BLaER1 treated with 17β-estradiol and CSF1 and Interleukin-3, amounts not matched to agents 10 nM and 100 nM (cell line): Measurements from ENCODE around the gene SF3B6.

Experiments
- H3K27ac ChIP-seq, 11 experiments: shearing (Covaris generic); formaldehyde crosslinking; 2 replicates each; pipeline ENCODE4 v1.8.1; 2022
- H3K27me3 ChIP-seq, 11 experiments: shearing (Covaris generic); formaldehyde crosslinking; 2 replicates each; pipeline ENCODE4 v1.8.1; 2022
- H3K36me3 ChIP-seq, 11 experiments: shearing (Covaris generic); formaldehyde crosslinking; 2 replicates each; pipeline ENCODE4 v1.8.1; 2022
- H3K4me1 ChIP-seq, 10 experiments: shearing (Covaris generic); formaldehyde crosslinking; 2 replicates each; pipeline ENCODE4 v1.8.1; 2022
- H3K4me2 ChIP-seq, 11 experiments: shearing (Covaris generic); formaldehyde crosslinking; 2 replicates each; pipeline ENCODE4 v1.8.1; 2022
- H3K4me3 ChIP-seq, 10 experiments: shearing (Covaris generic); formaldehyde crosslinking; 2 replicates each; pipeline ENCODE4 v1.8.1; 2022
- H3K9ac ChIP-seq, 11 experiments: shearing (Covaris generic); formaldehyde crosslinking; 2 replicates each; pipeline ENCODE4 v1.8.1; 2022
- H3K9me3 ChIP-seq, 11 experiments: shearing (Covaris generic); formaldehyde crosslinking; replicated peaks in 1 of 11; 2 replicates each; pipeline ENCODE4 v1.8.1; 2022
- H4K20me1 ChIP-seq, 11 experiments: shearing (Covaris generic); formaldehyde crosslinking; 2 replicates each; pipeline ENCODE4 v1.8.1; 2022
- Cebpa-rat ChIP-seq, 11 experiments: shearing (Covaris generic); IDR thresholded peaks; 2 replicates each; pipeline ENCODE4 v1.8.1; 2022

Gene SF3B6

GRCh38 chr2:24075259-24075658 is 867 bp downstream of the SF3B6 start:
- Histone ChIP-seq H3K4me2 (peak overlapping the region; percentile 76 to 97 (median 89)), H3K4me3 (peak overlapping the region; percentile 73 to 100 (median 87)), H3K9me3 (no peaks in the 10 kb centered on the region), H3K27ac (peak overlapping the region in 10 of 11 experiments; percentile 71 to 91 (median 84); a peak in 18 of 22 replicates), H3K36me3 (peaks cover 36 to 59% (median 48%) of the 10 kb centered on the region in 11 experiments), H3K4me1 (peaks cover 24 to 38% (median 29%) of the 10 kb centered on the region in 10 experiments), H4K20me1 (peaks cover 4 to 68% (median 21%) of the 10 kb centered on the region in 11 experiments; a peak in 16 of 22 replicates), H3K9ac (peak overlapping the region; percentile 81 to 94 (median 91)), H3K27me3 (no peaks in the 10 kb centered on the region)
- no peak for TF ChIP-seq Cebpa-rat (IDR thresholded peaks at IDR 0.05)

- Histone ChIP-seq H3K4me3 (no peak overlapping the region), H3K4me1 (peaks cover 26 to 37% (median 32%) of the 10 kb centered on the region in 10 experiments), H3K27ac (no peak overlapping the region), H4K20me1 (peaks cover 11 to 78% (median 33%) of the 10 kb centered on the region in 11 experiments; a peak in 16 of 22 replicates), H3K9me3 (no peaks in the 10 kb centered on the region), H3K36me3 (peaks cover 46 to 60% (median 57%) of the 10 kb centered on the region in 11 experiments), H3K9ac (no peak overlapping the region; a peak in 1 of 22 replicates), H3K27me3 (no peaks in the 10 kb centered on the region), H3K4me2 (no peak overlapping the region)
- TF ChIP-seq Cebpa-rat (IDR thresholded peaks at IDR 0.05), result no peak
Measured at GRCh38 chr2:24073816-24074215, 2.3 kb downstream of the SF3B6 start.

GRCh38 chr2:24072259-24072658 is 3.9 kb downstream of the SF3B6 start:
- Histone ChIP-seq H3K4me3 (no peak overlapping the region), H3K27me3 (no peaks in the 10 kb centered on the region), H3K9ac (no peak overlapping the region), H3K4me1 (peaks cover 13 to 24% (median 20%) of the 10 kb centered on the region in 10 experiments), H3K27ac (no peak overlapping the region), H3K36me3 (peaks cover 61 to 75% (median 72%) of the 10 kb centered on the region in 11 experiments), H4K20me1 (peaks cover 12 to 82% (median 33%) of the 10 kb centered on the region in 11 experiments; a peak in 16 of 22 replicates), H3K9me3 (no peaks in the 10 kb centered on the region), H3K4me2 (no peak overlapping the region)
- TF ChIP-seq Cebpa-rat (IDR thresholded peaks at IDR 0.05), result no peak

GRCh38 chr2:24065341-24065740 is 10.8 kb downstream of the SF3B6 start:
- Histone ChIP-seq H3K4me2 (no peak overlapping the region), H3K9me3 (no peaks in the 10 kb centered on the region), H3K4me3 (no peak overlapping the region), H4K20me1 (peaks cover 7 to 26% (median 14%) of the 10 kb centered on the region in 11 experiments; a peak in 14 of 22 replicates), H3K9ac (no peak overlapping the region), H3K27me3 (no peaks in the 10 kb centered on the region), H3K4me1 (peaks cover 0 to 7% (median 2%) of the 10 kb centered on the region in 10 experiments; a peak in 6 of 20 replicates), H3K36me3 (peaks cover 44 to 55% (median 52%) of the 10 kb centered on the region in 11 experiments), H3K27ac (no peak overlapping the region)
- no peak for TF ChIP-seq Cebpa-rat (IDR thresholded peaks at IDR 0.05)

- Histone ChIP-seq H3K4me1 (peaks cover 0 to 10% (median 0%) of the 10 kb centered on the region in 10 experiments; a peak in 6 of 20 replicates), H4K20me1 (no peaks in the 10 kb centered on the region; a peak in 1 of 22 replicates), H3K4me3 (no peak overlapping the region), H3K9me3 (peaks cover 0 to 10% (median 0%) of the 10 kb centered on the region in 11 experiments; a peak in 4 of 22 replicates), H3K27me3 (peaks cover 0 to 2% (median 0%) of the 10 kb centered on the region in 11 experiments; a peak in 1 of 22 replicates), H3K4me2 (peak overlapping the region in 2 of 11 experiments; percentile 11 to 16; a peak in 2 of 22 replicates), H3K27ac (no peak overlapping the region), H3K36me3 (no peaks in the 10 kb centered on the region), H3K9ac (no peak overlapping the region)
- TF ChIP-seq Cebpa-rat (IDR thresholded peaks at IDR 0.05), result no peak
Measured at GRCh38 chr2:24058564-24059271, 17.4 kb downstream of the SF3B6 start.

- Histone ChIP-seq H4K20me1 (no peaks in the 10 kb centered on the region; a peak in 1 of 22 replicates), H3K27ac (no peak overlapping the region), H3K9me3 (peaks cover 0 to 10% (median 0%) of the 10 kb centered on the region in 11 experiments; a peak in 4 of 22 replicates), H3K27me3 (peaks cover 16 to 31% (median 23%) of the 10 kb centered on the region in 11 experiments; a peak in 21 of 22 replicates), H3K4me2 (no peak overlapping the region), H3K4me1 (peaks cover 0 to 10% (median 0%) of the 10 kb centered on the region in 10 experiments; a peak in 6 of 20 replicates), H3K36me3 (no peaks in the 10 kb centered on the region), H3K9ac (no peak overlapping the region), H3K4me3 (no peak overlapping the region)
- TF ChIP-seq Cebpa-rat (IDR thresholded peaks at IDR 0.05), result no peak
Measured at GRCh38 chr2:24055750-24056149, 20.4 kb downstream of the SF3B6 start.

- Histone ChIP-seq H3K27me3 (peaks cover 29 to 43% (median 35%) of the 10 kb centered on the region in 11 experiments), H3K4me2 (no peak overlapping the region), H3K27ac (no peak overlapping the region), H3K9ac (no peak overlapping the region), H3K4me1 (peaks cover 6 to 12% (median 9%) of the 10 kb centered on the region in 10 experiments; a peak in 16 of 20 replicates), H4K20me1 (no peaks in the 10 kb centered on the region; a peak in 2 of 22 replicates), H3K36me3 (no peaks in the 10 kb centered on the region), H3K9me3 (peaks cover 0 to 10% (median 0%) of the 10 kb centered on the region in 11 experiments; a peak in 4 of 22 replicates), H3K4me3 (no peak overlapping the region)
- TF ChIP-seq Cebpa-rat (IDR thresholded peaks at IDR 0.05), result no peak
Measured at GRCh38 chr2:24054366-24055010, 21.6 kb downstream of the SF3B6 start.

- Histone ChIP-seq H3K4me2 (no peak overlapping the region), H3K9ac (no peak overlapping the region), H3K36me3 (no peaks in the 10 kb centered on the region), H4K20me1 (no peaks in the 10 kb centered on the region; a peak in 2 of 22 replicates), H3K27me3 (peaks cover 43 to 59% (median 51%) of the 10 kb centered on the region in 11 experiments), H3K27ac (no peak overlapping the region), H3K4me1 (peaks cover 10 to 21% (median 17%) of the 10 kb centered on the region in 10 experiments), H3K9me3 (peaks cover 0 to 10% (median 0%) of the 10 kb centered on the region in 11 experiments; a peak in 4 of 22 replicates), H3K4me3 (no peak overlapping the region)
- no peak for TF ChIP-seq Cebpa-rat (IDR thresholded peaks at IDR 0.05)
Measured at GRCh38 chr2:24052951-24053350, 23.2 kb downstream of the SF3B6 start.

GRCh38 chr2:24051833-24052232 is 24.3 kb downstream of the SF3B6 start:
- TF ChIP-seq Cebpa-rat (IDR thresholded peaks at IDR 0.05), result no peak

More at GRCh38 chr2:24051833-24052232, 24.3 kb downstream of the SF3B6 start:
- Histone ChIP-seq H3K9ac (no peak overlapping the region), H4K20me1 (no peaks in the 10 kb centered on the region; a peak in 2 of 22 replicates), H3K27me3 (peaks cover 43 to 62% (median 54%) of the 10 kb centered on the region in 11 experiments), H3K4me3 (no peak overlapping the region), H3K36me3 (no peaks in the 10 kb centered on the region), H3K4me1 (peaks cover 14 to 27% (median 21%) of the 10 kb centered on the region in 10 experiments), H3K27ac (no peak overlapping the region), H3K9me3 (peaks cover 0 to 10% (median 0%) of the 10 kb centered on the region in 11 experiments; a peak in 4 of 22 replicates), H3K4me2 (no peak overlapping the region)
